Epidermal melanocyte (primary cell): ENCODE measurements around the gene PIM3.
"Not testable (repeated sequence)": the region's sequence is repeated elsewhere in the genome, so short reads cannot be mapped to it uniquely, and the experiment has no call there.

Source experiments
- DNase-seq: peaks from one replicate; pipeline ENCODE4 v3.0.0; 2011; ENCODE audit warnings: low spot score; ENCODE audit not compliant: insufficient read length

Gene PIM3

GRCh38 chr22:49943405-49943765 lies 17.2 kb upstream of the PIM3 start:
- DNase-seq = no peak

- DNase-seq = no peak
Measured at GRCh38 chr22:49943771-49944398, 16.7 kb upstream of the PIM3 start.

- no peak for DNase-seq
Measured at GRCh38 chr22:49944399-49944891, 16.1 kb upstream of the PIM3 start.

- DNase-seq = not testable (repeated sequence)
Measured at GRCh38 chr22:49945042-49945794, 15.4 kb upstream of the PIM3 start.

- DNase-seq = no peak
Measured at GRCh38 chr22:49946612-49947295, 13.8 kb upstream of the PIM3 start.

- DNase-seq = no peak
Measured at GRCh38 chr22:49947296-49947622, 13.3 kb upstream of the PIM3 start.

GRCh38 chr22:49948116-49948957 lies 12.2 kb upstream of the PIM3 start:
- no peak for DNase-seq

GRCh38 chr22:49948958-49949913 lies 11.3 kb upstream of the PIM3 start:
- no peak for DNase-seq

GRCh38 chr22:49949914-49950292 lies 10.7 kb upstream of the PIM3 start:
- no peak for DNase-seq

GRCh38 chr22:49950396-49950994 lies 10.1 kb upstream of the PIM3 start:
- no peak for DNase-seq

- DNase-seq = no peak
Measured at GRCh38 chr22:49951000-49951677, 9.4 kb upstream of the PIM3 start.

GRCh38 chr22:49951678-49951985 lies 8.9 kb upstream of the PIM3 start:
- no peak for DNase-seq

- DNase-seq = peak; percentile 69
Measured at GRCh38 chr22:49951986-49952896, 8.3 kb upstream of the PIM3 start.

- no peak for DNase-seq
Measured at GRCh38 chr22:49953027-49953679, 7.4 kb upstream of the PIM3 start.

GRCh38 chr22:49953680-49954344 lies 6.8 kb upstream of the PIM3 start:
- DNase-seq = no peak

GRCh38 chr22:49954354-49954753 lies 6.2 kb upstream of the PIM3 start:
- DNase-seq = no peak

GRCh38 chr22:49954991-49955580 lies 5.5 kb upstream of the PIM3 start:
- DNase-seq = no peak
